Measurements from ENCODE around the gene TSPAN2.

The TSPAN2 gene

DNA sequence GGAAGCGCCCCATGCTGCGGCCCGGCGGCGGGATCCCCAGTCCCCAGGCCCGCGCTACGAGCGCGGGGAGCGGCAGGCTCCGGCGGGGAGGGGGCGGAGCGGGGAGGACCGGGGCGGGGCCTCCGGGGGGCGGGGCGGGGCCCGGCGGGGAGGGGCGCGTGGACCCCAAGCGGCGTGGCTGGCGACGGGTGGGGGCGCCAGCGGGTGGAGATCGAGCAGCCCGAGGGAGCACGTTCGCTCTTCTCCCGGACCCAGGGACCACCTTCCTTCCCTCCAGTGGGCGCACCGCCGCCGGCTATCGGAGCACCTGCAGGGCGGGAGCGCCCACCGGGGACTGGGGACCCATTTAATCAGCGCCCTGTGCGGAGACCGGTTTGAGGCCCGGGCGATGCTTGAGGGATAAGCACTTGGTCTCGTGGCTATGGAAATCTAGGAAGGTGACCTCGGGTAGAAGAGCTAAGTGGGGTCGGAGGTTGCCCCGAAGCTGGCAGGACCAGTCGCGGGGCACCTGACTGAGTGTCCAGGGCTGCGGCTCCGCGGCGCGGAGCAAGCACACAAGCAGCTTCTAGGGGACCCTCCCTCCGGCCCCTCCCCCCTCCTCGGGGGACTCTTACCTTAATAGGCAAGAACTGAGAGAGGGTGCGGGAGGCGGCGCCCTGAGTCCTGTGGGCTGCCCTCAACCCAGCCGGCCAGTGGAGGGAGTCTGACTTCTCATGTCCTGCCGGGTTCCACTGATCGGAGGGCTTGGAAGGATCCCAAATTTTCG, at the start of gene TSPAN2:
TSS of gene TSPAN2 (minus strand) at position 84 of the 766 bp plus-strand sequence. CDS start at position 13, 71 bp downstream.
- DNase-seq: no peak

DNA sequence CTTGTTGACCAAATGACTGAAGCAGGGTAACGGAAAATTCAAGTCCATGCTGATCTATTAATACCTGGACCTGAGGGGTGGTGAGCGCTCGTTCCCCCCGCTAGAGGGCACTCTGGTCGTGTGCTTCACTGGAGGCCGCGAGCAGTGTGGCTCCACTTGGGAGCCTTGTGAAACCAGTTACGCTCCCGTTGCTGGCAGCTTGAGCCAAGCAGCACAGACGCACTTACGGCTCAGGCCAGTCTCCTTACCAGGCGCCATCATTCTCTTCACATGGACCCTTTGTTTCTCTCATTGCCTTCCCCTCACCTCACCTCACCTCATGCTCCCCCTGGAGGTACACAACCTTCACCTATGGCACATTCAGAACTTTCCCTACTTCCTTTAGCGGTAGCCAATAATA, 49.7 kb upstream of the TSPAN2 start:
- DNase-seq: peak; percentile 16

- no peak for DNase-seq
These were observed 49.0 kb upstream of the TSPAN2 start for GRCh38 chr1:115138271-115138670.

GRCh38 chr1:115137191-115137590, 47.9 kb upstream of the TSPAN2 start:
- DNase-seq: no peak

- no peak for DNase-seq
These were observed 47.4 kb upstream of the TSPAN2 start for GRCh38 chr1:115136706-115137105.

DNA sequence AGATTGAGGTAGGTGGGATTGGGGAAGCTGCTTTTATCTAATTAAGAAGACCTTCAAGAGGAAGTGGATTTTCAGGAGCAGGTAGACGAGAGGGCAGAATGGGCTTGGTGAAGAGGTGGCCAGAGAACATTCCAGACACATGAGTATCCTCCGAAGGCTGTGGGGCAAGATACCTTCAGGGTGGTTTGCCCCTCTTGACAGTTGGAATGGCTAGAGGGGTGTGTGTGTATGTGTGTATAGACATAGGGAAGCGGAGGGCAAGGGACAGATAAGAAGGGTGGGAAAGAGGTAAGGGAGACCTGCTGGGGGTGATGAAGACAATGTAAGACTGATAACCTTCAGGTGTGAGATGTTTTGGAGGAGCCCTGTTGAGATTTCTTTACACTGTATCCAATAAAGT, 46.8 kb upstream of the TSPAN2 start:
- DNase-seq: no peak

GRCh38 chr1:115135681-115136080, 46.4 kb upstream of the TSPAN2 start:
- DNase-seq: no peak

- no peak for DNase-seq
These were observed 45.7 kb upstream of the TSPAN2 start for GRCh38 chr1:115134850-115135480.

DNA sequence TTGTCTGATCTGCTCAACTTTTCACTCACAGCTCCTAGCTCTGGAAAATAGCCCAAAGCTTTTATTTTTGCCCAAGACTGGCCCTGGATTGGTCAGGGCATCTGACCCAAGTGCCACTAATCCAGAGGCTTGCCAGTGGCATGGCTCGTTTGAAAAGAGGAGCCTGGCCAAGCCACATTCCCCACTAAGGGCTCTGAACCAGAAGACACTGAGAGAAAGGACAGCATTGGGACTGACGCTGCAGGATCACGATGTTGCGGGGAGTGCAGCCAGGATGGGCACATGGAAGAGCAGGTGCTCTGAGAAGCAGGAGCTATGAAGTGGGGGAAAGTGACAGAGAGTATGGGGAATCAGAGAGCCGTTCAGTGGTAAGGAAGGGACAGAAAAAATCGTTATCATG, 44.9 kb upstream of the TSPAN2 start:
- no peak for DNase-seq

GRCh38 chr1:115133440-115133839, 44.1 kb upstream of the TSPAN2 start:
- no peak for DNase-seq

DNA sequence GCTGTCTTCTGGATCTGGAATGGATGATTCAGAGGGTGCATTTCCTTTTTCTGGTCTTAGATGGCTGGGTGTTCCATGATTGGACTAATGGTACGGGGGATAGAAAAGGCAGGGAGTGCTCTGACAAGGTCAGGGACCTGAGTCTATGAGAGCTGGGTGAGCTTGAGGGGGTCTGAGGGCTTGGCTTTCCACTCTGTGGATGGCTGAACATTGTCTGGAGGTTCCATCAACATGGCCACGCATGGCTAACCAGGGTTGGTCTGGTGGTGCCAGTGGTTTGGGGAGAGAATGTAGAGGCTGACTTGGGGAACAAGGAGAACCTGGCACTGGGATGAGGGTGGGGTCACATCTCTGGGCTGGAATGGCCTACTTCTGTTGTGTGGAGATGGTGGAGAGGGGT, 41.5 kb upstream of the TSPAN2 start:
- no peak for DNase-seq

DNA sequence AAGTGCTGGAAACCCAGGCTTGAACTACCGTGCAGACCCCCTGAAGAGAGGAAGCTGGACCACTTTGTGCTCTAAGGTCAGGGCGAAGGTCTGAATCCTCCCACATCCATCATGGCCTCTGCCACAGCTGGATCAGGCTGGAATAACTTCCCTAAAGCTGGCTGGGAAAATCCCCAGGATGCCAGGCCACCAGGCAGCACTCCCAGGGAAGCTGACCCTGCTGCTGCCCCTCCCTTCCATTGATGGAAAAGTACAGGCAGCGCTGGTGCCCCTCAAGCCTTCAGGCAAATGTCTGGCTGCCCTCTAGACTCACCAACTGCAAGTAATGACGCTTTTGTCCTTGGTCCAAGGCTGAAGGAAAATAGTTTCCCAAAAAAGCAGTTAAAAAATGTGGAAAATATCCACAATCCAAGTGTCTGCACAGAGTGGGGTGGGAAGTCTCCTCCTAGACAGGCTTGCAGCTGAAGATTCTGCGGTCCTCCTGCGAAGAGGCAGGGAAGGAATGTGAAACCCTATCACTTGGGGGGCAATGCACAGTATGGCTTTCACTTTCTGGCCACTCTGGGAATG, 39.9 kb upstream of the TSPAN2 start:
- DNase-seq: no peak

- no peak for DNase-seq
These were observed 38.2 kb upstream of the TSPAN2 start for GRCh38 chr1:115127539-115127938.

DNA sequence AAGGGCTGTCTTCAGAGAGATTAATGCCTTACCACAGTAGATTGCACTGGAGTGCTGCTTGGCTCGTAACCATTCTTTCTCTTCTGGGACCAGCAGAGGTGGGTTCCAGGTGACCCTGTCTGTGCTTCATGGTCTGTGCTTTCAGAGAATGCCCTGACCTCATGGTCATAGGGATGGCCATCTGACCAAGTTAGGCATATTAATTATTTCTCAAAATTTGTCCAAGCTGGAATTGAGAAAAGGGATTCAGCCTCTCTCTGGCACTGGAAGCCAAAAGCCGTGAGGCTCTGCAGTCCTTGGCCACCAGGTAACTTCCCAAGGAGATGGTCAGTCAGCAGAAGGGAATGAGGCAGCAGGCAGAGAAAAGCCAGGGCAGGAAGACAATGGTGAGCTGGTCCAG, 37.2 kb upstream of the TSPAN2 start:
- no peak for DNase-seq

- DNase-seq: no peak
These were observed 33.8 kb upstream of the TSPAN2 start for GRCh38 chr1:115123116-115123515.

DNA sequence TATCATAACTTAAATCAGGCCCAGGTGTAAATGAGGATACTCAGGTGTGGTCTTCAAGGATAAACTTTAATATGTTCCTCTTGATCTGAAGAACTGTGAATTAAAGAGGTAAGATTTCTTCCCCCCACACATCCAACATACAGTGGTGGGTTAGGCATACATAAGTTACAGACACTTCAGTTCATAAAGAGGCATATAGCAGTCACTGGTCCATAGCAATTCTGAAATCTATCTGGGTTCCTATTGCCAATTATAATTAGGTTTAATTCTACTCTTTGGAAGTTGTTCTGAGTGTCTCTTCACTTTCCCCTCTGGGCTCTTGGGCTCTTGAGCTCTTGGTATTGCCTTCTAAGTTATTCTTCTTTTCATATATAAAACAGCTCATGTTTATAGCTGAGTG, 32.5 kb upstream of the TSPAN2 start:
- DNase-seq: no peak

- no peak for DNase-seq
These were observed 31.0 kb upstream of the TSPAN2 start for GRCh38 chr1:115120296-115120695.

DNA sequence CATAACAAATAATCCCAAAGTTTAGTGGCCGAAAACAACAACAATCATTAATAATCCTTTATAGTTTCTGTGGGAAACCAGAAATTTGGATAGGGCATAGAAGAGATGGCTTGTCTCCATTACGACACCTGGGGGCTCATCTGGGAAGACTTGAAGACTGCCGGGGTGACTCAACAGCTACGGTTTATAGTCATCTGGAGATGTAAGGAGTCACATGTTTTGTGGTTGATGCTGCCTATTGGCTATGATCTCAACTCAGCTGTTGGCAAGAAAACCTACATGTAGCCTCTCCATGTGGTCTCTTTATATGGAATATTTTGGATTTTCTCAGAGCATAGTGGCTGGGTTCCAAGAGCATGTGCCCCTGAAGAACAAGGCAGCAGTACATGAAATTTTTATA, 29.3 kb upstream of the TSPAN2 start:
- no peak for DNase-seq

DNA sequence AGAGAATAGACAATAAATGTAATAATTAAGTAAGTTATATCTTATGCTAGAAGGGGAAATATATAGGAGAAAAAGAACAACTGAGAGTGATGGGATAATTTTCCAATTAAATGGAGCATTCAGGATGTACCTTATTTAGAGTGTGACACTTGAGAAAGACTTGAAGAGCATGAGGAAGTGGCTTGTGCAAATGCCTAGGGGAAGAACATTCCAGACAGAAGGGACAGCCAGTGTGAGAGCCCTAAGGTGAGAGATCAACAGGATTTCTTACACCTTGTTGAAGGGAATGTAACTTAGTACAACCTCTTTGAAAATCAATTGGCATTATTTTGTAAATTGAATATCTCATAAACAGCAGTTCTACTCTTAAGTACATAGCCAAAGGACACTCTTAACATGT, 28.8 kb upstream of the TSPAN2 start:
- DNase-seq: no peak

DNA sequence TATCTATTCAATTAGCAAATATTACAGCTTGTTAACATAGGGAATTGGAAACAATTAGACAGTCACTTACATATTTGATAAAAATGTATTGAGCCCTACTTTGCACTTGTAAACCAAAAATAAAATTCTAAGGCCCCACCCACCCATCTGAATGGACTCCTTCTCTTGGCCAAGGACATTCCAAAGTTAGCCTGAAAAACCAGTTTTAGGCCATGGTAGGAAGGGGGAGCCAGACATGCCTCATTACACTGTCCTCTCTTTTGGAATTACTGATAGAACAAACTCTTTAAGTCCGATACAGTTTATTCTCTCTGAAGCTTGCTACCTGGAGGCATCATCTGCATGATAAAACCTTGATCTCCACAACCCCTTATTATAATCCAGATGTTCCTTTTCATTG, 28.0 kb upstream of the TSPAN2 start:
- DNase-seq: no peak

GRCh38 chr1:115116512-115116911, 27.2 kb upstream of the TSPAN2 start:
- no peak for DNase-seq

DNA sequence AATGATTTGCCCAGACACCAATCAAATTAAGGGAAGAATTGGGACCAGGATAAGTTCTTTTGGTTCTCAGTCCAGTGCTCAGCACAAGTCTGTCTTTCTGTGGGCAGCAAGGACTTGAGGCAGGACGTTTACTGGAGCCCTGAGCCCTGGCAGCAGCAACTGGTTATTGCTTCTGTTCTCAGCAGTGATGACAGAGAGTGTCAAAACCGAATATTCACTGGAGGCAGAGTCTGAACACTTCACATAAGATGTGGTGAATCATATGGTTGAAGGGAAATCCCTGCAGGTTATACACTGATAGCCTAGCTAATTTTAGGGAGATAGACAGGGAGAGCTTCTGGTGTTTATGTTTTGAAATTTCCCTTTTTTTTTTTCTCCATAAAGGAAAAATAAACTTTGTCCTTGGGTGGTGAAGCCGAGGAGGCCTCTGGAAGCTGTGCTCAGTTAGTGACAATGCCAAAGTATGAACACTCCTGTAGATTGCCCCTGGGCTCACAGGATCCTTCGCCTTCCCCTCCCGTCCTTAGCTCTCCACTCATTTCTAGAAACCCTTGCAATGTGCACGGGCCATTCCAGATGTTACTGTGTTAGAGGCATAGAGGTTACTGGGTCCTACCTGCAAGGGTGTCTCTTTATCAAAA, 26.3 kb upstream of the TSPAN2 start:
- no peak for DNase-seq

DNA sequence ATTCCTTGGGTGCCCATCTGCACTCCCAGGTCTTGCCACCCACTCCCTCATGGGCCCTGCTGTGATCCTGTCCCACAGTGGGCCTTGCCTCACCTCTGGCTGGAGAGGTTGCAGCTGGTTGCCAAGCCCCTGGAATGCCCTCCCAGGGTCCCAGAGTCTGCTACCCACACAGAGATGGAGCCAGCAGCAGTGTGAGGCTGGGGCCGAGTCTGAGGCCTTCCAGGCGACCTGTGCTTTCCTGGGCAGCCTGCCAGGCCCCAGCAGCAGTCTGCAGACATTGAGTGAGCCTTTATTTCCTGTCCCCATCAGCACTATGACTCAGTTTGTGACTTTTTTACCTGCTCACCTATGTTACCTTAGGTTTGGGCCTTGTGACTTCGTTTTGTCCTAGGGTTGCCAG, 25.0 kb upstream of the TSPAN2 start:
- DNase-seq: no peak

DNA sequence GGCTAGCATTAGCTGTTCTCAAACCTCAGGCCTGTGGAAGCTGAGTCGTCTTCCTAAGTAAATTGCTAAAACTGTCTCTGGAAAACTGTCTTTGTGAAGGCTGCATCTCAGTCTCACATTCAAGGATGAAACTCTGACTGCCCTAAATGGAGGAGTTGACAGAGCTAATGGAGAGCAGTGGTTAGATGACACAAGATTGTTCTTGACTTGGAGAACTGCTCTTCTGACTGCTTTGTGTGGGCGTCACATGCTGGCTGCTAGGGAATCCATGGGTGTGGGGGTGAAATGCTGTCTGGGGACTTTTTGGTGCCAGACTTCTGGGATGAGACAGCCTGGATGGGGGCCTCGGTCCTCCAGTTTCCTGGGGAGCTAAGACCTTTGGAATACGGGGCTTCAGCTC, 24.5 kb upstream of the TSPAN2 start:
- DNase-seq: no peak

Data from NCI-H1436 treated with DMSO at 0.1 percent for 48 hours (cell line).